Measurements from ENCODE around the gene SEPTIN10. TPM values are rescaled to one million over a fixed set of nuclear protein-coding genes. Genes with fewer than 3 reads are reported as not detected.

Gene SEPTIN10
- total and polyA plus RNA-seq, 3 donors from 2014 or later, result 118 to 151 (median 130) TPM

DNA sequence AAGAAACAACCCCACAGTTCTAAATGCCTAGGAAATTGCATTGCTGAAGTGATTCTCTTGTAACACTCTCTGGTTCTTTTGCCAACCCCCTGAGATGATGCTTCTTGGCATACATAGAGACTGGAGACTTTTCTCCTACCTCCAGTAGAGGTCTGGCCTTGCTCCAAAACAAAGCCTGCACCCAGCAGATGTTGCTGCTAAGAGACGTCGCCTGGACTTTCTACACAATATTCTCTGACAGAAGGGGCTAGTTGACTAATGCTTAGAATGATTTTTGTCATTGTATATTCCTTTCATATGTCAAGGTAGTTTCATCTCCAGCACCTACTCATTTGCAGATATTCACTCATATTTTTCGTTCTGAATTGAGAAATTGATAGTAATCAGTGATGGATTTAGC is 25.0 kb upstream of the SEPTIN10 start:
- TF ChIP-seq, protein P1, sequence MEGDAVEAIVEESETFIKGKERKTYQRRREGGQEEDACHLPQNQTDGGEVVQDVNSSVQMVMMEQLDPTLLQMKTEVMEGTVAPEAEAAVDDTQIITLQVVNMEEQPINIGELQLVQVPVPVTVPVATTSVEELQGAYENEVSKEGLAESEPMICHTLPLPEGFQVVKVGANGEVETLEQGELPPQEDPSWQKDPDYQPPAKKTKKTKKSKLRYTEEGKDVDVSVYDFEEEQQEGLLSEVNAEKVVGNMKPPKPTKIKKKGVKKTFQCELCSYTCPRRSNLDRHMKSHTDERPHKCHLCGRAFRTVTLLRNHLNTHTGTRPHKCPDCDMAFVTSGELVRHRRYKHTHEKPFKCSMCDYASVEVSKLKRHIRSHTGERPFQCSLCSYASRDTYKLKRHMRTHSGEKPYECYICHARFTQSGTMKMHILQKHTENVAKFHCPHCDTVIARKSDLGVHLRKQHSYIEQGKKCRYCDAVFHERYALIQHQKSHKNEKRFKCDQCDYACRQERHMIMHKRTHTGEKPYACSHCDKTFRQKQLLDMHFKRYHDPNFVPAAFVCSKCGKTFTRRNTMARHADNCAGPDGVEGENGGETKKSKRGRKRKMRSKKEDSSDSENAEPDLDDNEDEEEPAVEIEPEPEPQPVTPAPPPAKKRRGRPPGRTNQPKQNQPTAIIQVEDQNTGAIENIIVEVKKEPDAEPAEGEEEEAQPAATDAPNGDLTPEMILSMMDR (IDR thresholded peaks at IDR 0.05), result no peak
- no peak for TF ChIP-seq POLR2A (IDR thresholded peaks at IDR 0.05)
- no peaks in the 10 kb centered on the region for H3K27me3 ChIP-seq
- intact Hi-C loops (cut with DNase I; ENCODE audit: low total_unique reads), result no loop called here
- no peak overlapping the region for H3K27ac ChIP-seq
- no peak overlapping the region for H3K4me3 ChIP-seq
- 78 to 80% methylated on average over 3 of the region's 3 CpGs for WGBS, 2 donors
- no peak for DNase-seq
- no peaks in the 10 kb centered on the region for H3K36me3 ChIP-seq (ENCODE audit: low read depth, missing control alignments)
- H3K4me1 ChIP-seq, result no peaks in the 10 kb centered on the region
- no peaks in the 10 kb centered on the region for H3K9me3 ChIP-seq

DNA sequence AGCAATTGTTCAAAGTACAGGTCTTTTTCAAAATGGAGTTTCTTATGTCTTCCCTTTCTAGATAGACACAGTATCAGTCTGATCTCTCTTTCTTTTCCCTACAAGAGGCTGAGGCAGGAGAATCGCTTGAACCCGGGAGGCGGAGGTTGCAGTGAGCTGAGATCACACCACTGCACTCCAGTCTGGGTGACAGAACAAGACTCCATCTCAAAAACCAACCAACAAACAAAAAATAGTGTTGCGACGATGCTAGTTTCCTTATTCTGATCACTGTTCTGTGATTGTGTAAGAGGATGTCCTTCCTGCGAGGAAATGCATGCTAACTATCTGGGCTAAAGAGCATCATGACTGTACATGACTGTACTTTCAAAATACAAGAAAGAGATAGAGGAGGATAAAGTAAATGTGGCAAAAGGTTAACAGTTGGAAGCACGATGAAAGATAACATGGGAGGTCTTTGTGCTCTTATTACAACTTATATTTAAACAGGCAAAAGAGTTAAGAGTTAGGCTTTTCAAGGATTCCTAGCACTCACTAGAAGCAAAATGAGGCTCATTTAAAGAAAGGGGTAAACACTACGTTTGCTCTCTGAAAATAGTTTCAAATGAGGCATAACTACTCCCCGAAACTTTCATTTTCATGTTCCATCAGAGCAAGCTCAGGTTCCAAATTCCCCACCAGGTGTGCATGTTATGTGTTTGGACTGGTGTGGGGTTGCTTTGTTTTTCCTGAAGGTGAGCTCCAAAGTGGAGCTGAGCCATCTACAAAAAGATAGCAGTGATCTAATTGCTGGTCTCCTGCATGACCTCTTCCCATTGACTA is 24.2 kb upstream of the SEPTIN10 start:
- no peak for DNase-seq
- intact Hi-C loops (cut with DNase I; ENCODE audit: low total_unique reads), result no loop called here
- H3K27ac ChIP-seq, result no peak overlapping the region
- H3K4me1 ChIP-seq, result no peaks in the 10 kb centered on the region
- no peaks in the 10 kb centered on the region for H3K27me3 ChIP-seq
- 78 to 88% methylated on average over 9 of the region's 9 CpGs for WGBS, 2 donors
- no peaks in the 10 kb centered on the region for H3K36me3 ChIP-seq (ENCODE audit: low read depth, missing control alignments)
- TF ChIP-seq POLR2A (IDR thresholded peaks at IDR 0.05), result no peak
- TF ChIP-seq, protein P1 (IDR thresholded peaks at IDR 0.05), result no peak
- no peaks in the 10 kb centered on the region for H3K9me3 ChIP-seq
- H3K4me3 ChIP-seq, result no peak overlapping the region

DNA sequence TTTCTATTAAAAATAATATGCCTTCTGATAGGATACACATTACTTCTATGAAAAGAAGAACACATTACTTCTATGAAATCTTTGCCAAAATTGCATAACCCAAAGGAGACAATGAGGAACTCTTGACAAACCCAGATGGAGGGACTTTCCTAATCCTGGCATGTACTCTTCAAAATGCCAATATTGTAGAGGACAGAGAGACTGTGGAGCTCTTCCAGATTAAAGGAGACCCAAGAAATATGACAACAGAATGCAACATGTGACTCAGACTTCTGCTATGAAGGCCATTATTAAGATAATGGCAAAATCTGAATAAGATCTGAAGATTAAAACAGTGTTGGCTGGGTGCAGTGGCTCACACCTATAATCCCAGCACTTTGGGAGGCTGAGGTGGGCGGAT is 22.6 kb upstream of the SEPTIN10 start:
- Histone ChIP-seq H3K36me3 (ENCODE audit: low read depth, missing control alignments) (no peaks in the 10 kb centered on the region), H3K27ac (no peak overlapping the region), H3K9me3 (no peaks in the 10 kb centered on the region), H3K4me3 (no peak overlapping the region), H3K27me3 (no peaks in the 10 kb centered on the region), H3K4me1 (no peaks in the 10 kb centered on the region)
- DNase-seq, result no peak
- TF ChIP-seq, protein P1 (IDR thresholded peaks at IDR 0.05), result no peak
- no peak for TF ChIP-seq POLR2A (IDR thresholded peaks at IDR 0.05)
- intact Hi-C loops (cut with DNase I; ENCODE audit: low total_unique reads), result no loop called here
- 81 to 100% methylated on average over 1 of the region's 1 CpG for WGBS, 2 donors

DNA sequence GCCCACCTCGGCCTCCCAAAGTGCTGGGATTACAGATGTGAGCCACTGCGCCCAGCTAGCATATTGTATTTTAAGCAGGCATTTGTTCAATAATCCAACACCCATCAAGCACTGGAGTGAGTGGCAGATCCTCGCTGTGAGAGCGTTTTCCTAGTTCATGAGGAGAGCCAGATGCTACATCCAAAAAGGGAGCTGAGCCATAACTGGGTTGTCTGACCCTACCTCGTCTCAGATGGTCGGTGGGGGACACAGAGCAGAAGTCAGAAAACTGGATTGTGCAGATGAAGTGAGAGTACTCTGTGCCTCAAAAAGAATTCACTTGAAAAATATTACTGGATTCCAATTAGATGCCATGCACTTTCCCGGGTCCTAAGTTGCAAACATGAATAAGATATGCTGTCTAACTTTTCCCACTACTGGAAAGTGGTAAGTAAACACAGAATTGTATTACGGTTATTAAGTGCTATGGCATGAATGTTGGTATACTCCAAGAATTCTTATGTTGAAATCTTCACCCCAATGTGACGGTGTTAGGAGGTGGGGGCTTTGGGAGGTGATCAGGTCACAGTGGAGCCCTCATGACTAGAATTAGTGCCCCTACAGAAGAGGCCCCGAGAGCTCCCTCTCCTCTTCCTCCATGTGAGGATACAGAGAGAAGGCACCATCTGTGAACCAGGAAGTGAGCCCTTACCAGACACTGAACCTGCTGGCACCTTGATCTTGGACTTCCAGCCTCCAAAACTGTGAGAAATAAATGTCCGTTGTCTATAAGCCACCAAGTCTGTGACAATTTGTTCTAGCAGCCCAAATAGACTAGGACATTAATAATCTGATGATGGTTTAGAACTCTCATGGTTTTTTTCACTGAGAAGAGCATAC is 21.9 kb upstream of the SEPTIN10 start:
- Histone ChIP-seq H3K36me3 (ENCODE audit: low read depth, missing control alignments) (no peaks in the 10 kb centered on the region), H3K9me3 (no peaks in the 10 kb centered on the region), H3K4me3 (no peak overlapping the region), H3K27me3 (no peaks in the 10 kb centered on the region), H3K4me1 (no peaks in the 10 kb centered on the region), H3K27ac (no peak overlapping the region)
- DNase-seq, result no peak
- TF ChIP-seq, protein P1 (IDR thresholded peaks at IDR 0.05), result no peak
- no peak for TF ChIP-seq POLR2A (IDR thresholded peaks at IDR 0.05)
- intact Hi-C loops (cut with DNase I; ENCODE audit: low total_unique reads), result no loop called here
- 93 to 94% methylated on average over 11 of the region's 11 CpGs for WGBS, 2 donors
